Left renal cortex interstitium (tissue), 4 donors: Measurements from ENCODE around the gene DIMT1. TPM values are rescaled to one million over a fixed set of nuclear protein-coding genes. Genes with fewer than 3 reads are reported as not detected.

Experiments used
- DNase-seq, 4 donors: peaks; one replicate each; pipeline ENCODE4 v3.0.0-alpha.2; 2013; ENCODE audit warnings: low read depth in 4 of 4, low spot score in 2 of 4, missing footprints in 1 of 4
- polyA plus RNA-seq, 4 donors: library from polyadenylated mRNA; unstranded; fragments of 120-200 nt; gene quantifications; one replicate each; pipeline ENCODE4 v1.2.1, GENCODE V29; 2013; ENCODE audit not compliant: insufficient read length in 4 of 4

Gene DIMT1
- polyA plus RNA-seq = 10 to 100 TPM; 32.8 to 40.4 (median 35.4) TPM

DNA sequence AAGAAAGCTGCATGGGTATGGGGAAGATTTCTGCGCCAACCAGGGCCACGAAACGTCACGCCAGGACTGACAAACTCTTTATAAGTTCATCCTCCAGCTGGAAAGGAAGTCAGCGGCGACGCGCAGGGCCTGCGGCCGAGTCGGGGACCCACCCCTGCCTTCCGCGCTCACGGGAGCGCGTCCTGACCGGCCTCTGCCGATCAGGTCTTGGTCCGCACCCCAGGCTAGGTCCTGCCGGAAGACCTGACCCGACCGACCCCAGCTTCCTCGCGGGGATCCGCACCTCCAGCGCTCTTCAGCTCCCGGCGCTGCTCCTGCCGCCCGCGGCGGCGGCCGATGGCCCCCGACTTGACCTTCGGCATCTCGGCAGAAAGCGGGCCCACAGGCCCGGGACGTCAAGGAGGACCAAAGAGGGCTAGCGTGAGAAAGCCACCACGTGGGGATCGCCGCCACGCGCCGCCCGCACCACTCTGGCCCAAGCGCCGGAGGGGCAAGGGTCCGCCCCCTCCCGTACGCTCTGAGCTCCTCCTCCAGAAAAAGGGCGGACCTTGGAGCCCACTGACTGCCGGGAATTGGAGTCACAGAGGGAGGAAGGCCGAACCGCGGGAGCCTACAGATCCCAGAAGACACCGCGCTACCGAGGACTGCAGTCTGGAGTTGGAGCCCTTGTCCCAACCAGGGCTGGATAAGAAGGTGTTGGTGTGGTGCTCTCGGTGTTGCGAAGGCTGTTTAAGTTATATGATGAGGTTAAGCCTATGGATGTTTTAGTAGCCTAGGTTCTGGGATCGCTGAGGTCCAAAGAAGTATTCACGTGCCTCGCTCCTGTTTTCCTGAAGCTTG is at the start of gene DIMT1:
Gene DIMT1, minus strand, starts transcription at position 495 of the 840 bp plus-strand sequence. Its CDS starts 133 bp downstream, at position 362.
- peak; percentile 92 to 97 (median 94) for DNase-seq

- no peak for DNase-seq
Observed at GRCh38 chr5:62450259-62450658, 46.6 kb upstream of the DIMT1 start.

- DNase-seq = no peak
Observed at GRCh38 chr5:62448528-62448927, 44.8 kb upstream of the DIMT1 start.

DNA sequence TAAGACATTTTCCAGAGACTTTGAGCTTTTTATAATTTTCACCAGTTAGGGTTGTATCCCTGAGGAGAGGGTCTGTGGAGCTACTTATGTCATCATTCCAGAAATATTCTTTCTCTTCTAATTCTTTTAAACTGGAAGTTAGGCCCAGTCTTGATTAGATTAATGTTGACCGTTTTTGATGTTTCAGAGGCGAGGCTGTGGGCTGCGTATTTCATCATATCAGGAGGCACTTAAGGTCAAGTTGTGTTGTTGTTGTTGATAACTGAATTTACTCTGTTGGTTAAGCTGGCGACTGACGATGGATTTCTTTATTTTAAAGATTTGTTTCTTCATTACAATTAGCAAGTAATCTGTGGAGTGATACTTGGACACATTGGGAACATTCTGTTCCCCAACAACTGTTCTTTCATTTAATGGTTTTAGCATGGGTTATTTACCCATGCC is 28.9 kb upstream of the DIMT1 start:
- no peak for DNase-seq

- no peak for DNase-seq
Observed at GRCh38 chr5:62431735-62432620, 28.3 kb upstream of the DIMT1 start.

GRCh38 chr5:62424763-62425162 is 21.1 kb upstream of the DIMT1 start:
- no peak for DNase-seq

DNA sequence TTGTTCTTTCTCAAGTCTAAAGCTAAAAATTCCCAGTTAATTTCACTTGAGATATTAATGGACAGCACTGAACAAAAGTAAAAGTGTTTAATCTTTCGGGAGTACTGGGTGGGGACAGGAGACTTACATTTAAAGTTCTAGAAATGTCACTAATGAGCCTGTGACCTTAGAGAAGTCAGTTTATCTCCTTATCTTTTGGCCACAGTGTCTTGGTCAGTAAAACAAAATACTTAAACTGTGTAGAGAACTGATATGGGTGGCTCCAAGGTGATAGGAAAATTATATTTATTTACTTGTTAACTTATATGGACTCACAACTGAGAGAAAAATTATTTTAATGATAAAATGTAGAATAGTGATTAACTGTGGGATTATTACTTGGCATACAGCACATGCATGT is 17.7 kb upstream of the DIMT1 start:
- DNase-seq = no peak

DNA sequence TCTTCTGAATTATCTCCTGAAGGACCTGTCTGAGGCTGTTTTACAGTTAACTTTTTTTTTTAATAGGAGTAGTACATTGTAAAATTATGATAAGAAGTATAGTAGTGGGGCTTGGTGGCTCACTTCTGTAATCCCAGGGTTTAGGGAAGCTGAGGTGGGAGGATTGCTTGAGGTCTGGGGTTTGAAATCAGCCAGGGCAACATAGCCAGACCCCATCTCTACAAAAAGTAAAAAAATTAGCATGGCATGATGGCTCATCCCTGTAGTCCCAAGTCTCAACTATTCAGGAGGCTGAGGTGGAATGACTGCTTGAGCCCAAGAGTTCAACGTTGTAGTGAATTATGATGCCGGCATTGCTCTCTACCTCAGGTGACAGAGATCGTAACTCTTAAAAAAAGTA is 15.9 kb upstream of the DIMT1 start:
- DNase-seq = no peak

DNA sequence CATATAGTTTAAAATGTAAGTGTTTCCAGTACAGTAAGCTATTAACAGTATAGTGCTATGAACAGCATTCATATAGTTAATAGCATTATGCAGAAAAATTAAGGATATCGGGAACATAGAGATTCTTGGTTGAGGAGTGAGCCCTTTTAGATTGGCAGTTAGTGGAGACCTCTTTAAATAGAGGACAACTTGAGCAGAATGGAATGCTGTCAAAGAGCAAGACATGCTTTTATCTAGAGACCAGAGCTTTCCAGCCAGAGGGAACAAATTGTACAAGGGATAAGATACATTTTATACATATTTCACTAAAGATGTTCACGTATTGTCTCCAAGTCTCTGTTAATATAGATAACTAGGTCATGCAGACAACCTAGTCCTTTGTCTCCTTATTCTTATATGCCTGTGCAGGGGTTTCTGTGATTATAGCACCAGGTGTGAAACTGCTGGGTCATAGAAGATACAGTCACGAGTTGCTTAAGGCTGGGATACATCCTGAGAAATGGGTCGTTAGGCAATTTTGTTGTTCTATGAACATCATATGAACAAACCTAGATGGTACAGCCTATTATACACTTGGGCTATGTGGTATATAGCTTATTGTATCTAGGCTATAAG is 14.9 kb upstream of the DIMT1 start:
- no peak for DNase-seq

DNA sequence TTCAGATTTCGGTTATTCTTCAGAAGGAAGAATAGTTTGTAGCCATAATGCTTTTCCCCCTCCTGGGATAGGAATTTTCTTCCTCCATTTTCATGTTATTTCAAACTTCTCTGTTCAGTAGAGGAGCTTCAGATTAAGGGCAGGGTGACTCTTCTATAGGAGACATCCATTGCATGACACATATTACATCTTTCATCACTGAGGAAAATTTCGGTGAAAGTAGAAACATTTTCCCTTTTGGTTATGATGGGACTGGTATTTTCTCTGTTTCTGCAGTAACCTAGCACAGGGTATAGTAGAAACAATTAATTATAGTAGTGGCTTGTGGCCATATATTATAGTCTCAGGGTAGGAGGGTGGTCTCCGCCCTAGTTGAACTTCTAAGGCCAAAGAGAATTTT is 10.0 kb upstream of the DIMT1 start:
- DNase-seq = no peak

GRCh38 chr5:62412549-62413329 is 9.0 kb upstream of the DIMT1 start, which contains the start of gene IPO11:
IPO11 (plus strand) TSS chr5:62412763; CDS start chr5:62437280, 24,517 bp downstream.
- DNase-seq = peak; percentile 94 to 99 (median 98)

DNA sequence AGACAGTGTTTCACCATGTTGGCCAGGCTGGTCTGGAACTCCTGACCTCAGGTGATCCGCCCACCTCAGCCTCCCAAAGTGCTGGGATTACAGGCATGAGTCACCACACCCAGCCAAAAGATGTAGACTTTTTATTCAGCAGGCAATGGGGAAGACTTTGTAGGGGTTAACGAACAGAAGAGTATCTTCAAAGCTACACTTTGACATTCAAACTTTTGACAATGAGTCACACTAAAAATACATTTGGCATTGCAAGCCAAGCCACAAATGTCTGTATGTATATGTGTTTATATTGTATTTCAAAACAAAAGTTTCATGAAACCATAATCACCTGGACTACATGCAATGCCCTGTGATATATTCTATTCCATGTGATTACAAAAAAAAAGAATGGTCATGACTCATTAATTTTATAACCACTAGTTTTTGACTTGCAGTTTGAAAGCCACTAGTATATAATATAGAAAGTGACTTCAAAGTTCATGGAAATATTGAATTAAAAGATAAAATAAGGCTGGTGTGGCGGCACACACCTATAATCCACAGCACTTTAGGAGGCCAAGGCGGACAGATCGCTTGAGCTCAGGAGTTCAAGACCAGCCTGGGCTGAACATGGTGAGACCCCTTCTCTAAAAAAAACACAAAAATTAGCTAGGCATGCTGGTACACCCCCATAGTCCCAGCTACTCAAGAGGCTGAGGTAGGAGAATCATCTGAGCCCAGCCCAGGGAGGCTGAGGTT is 8.3 kb downstream of the DIMT1 start:
- no peak for DNase-seq

GRCh38 chr5:62386824-62387223 is 16.9 kb downstream of the DIMT1 start:
- DNase-seq = no peak

GRCh38 chr5:62385816-62386400 is 17.8 kb downstream of the DIMT1 start:
- no peak for DNase-seq

DNA sequence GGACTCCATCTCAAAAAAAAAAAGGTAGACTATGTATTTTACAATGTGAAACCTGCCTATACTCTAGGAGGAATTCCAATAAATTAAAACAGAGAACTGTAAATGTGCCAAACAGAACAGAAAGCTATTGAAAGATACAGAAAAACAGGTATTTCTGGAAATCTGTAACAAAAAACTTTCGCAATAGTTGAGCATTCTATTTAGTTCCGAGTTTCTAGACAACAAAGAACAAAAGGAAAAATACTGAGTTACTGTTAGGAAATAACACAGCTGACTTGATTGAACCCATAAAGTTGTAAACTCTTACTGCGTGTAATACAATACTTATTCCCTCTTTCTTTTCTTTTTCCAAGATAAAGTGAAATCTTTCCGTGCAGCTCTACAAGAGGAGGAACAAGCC is 18.6 kb downstream of the DIMT1 start:
- DNase-seq = peak in 1 of 4 donors; percentile 1

DNA sequence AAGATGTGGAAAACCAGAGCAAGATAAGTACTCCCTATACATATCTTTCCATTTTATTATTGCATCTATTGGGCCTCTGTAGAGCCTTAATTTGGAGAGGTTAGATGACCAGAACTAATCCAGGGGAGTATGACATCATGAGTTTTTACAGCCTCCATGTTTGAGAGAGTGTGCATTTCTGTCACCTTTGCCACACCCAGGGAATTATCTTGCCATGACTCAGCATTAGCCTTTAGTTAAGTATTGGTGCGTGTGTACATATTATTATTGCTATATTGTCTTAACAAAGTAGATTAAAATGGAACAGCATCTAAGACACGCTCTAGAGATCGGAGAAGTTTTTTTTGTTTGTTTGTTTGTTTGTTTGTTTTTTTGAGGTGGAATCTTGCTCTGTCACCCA is 27.6 kb downstream of the DIMT1 start:
- DNase-seq = no peak

GRCh38 chr5:62375627-62376026 is 28.1 kb downstream of the DIMT1 start:
- no peak for DNase-seq

- no peak for DNase-seq
Observed at GRCh38 chr5:62374090-62374489, 29.6 kb downstream of the DIMT1 start.

DNA sequence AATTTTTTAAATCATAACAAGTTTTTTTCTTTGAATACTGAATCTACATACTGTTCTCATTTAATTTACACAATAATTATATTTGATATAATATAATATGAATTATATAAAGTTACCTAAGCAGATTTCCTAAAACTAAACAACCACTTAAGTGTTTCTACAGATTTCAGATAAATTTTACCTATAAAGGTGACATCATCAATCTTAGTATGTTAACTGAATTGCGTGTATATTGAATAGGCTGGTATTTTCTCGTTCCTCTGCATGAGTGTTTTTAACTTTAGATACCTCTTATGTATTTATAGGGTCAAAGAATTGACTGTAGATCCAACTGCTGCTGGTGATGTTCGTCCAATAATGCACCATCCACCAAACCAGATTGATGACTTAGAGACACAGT is 30.3 kb downstream of the DIMT1 start:
- DNase-seq = no peak
